OCI-M2 (cell line): Measurements from ENCODE around the gene CACNA2D3.

Source experiments
- DNase-seq: peaks from one replicate; lab custom pipeline; 2025; ENCODE audit not compliant: unreplicated experiment; lab: John Stamatoyannopoulos, UW

The CACNA2D3 gene

DNA sequence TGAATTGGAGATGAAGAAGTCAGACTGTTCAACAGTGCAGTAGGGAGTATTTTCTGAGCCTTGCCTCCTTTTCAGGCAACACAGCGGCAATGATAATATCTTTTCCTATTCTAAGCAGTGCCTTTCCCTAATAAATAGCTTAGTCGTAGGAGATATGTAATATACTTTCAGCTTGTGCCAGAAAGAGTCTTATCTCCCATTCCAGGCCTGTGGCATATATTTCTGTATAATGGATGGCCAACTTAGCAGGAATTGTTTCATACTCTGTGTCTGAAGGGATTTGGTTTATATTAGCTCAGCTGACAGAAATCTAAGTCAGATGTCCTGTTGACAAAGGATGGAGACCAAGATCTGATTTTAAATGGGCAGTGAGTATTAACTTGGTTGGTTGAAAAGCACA is 397.1 kb downstream of the CACNA2D3 start:
- no peak for DNase-seq

DNA sequence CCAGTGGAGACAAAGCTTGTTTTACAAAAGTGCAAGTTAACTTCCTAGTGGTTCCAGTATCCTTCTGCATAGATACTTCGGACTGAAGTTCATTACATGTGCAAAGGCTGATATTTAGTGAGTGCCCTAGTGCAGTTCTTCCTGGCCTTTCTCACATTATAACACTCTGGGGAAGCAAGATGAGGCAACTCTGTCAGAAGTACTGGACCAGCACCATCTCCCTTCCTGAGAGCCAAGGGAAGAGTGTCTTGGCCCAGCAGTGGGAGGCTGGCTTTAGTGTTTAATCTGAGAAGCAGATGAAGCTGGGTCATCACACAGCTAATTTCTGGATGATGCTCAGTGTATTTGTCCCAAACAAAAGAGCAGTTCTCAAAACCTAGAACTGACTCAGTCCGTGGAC is 397.7 kb downstream of the CACNA2D3 start:
- no peak for DNase-seq

DNA sequence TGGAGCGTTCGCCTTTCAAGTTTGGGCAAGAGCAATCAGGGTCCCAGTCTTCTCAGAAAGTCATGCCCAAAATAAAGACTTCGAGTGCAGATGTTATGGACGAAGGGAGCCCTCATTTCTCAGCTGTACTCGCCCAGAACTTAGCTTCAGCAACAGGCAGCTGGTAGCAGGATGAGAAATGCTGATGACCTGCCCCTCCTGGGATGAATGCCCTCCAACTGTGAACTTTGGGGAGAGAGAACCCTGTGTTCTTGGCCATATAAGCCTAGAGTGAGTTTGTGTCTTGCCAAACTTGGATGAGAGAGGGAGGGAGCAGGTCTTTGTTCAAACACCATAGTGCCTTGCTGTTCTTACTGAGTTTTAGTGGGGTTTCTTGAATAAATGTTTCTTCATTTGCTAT is 405.2 kb downstream of the CACNA2D3 start:
- no peak for DNase-seq

- no peak for DNase-seq
Observed at GRCh38 chr3:54527953-54528352, 405.6 kb downstream of the CACNA2D3 start.

DNA sequence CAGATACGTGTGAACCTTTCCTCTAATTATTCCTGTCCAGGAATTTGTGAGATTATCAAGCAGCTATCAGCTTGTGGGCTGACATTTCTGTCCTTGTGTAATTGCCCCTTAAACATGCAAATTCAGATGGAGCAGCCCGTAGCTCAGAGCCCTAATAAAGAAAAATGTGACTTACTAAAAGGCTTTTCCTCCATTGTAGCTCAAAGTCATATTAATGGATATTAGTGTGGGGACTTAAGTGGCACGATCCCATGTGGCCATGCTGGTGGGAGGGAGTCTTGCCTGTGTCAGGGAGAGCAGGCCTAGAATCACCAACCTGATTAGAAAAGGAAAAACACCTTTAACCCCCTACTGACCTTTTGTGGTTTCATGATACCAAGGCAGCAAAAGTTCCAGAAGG is 406.3 kb downstream of the CACNA2D3 start:
- no peak for DNase-seq

DNA sequence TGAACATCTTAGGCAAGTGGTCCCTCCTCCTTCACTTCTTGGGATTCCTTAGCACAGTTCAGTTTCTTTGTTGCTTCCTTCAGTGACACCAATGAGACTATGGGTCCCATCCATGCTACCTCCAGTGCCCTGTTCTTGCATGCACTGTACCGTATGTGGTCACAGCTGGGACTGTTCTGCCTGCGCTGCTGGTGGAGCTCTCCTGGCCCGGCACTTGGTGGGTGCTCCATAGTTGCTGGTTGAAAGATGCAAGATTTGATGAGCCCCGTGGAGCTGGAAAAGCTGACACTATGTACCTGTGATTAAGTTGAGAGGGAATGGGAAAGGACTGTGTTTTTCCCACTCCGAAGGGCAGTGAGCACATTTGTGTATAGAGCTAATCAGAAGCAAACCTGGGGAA is 407.7 kb downstream of the CACNA2D3 start:
- no peak for DNase-seq

- DNase-seq, result no peak
Observed at GRCh38 chr3:54530944-54531343, 408.6 kb downstream of the CACNA2D3 start.

DNA sequence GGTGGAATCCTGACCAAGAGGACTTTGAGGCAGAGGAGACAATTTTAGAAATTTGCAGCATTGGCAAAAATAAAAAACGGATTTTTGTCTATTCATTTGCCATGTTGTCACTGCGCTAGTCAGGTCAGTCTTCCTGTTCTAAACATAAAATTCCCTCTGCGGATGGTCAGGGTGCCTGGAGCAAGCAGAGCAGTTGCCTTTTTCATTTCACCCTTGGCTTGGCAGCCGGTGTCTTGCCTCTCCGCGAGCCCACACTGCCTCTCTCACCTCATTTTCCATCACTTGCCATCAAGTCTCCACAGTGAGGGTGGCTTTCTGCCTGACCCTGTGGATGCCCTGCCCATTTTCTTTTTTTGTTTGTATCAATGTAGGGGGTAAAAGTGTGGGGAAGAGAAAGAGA is 409.4 kb downstream of the CACNA2D3 start:
- DNase-seq, result no peak

DNA sequence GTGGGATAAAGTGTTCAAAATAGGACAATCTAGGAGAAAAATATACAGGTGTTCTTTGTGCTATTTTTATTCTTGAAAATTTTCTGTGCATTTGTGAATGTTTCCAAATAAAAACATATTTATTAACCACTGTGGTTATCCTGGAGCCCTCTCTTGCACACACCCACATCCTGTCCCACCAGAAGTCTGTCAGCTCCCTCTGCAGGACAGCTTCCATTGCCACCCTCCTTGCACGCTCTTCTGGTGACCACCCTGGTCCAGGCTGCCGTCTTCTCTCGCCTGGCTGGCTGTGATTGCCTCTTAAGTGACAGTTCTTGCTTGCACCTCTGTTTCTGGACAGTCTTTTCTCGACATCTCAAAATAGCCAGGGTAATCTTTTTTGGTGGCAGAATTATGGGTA is 411.5 kb downstream of the CACNA2D3 start:
- DNase-seq, result no peak

DNA sequence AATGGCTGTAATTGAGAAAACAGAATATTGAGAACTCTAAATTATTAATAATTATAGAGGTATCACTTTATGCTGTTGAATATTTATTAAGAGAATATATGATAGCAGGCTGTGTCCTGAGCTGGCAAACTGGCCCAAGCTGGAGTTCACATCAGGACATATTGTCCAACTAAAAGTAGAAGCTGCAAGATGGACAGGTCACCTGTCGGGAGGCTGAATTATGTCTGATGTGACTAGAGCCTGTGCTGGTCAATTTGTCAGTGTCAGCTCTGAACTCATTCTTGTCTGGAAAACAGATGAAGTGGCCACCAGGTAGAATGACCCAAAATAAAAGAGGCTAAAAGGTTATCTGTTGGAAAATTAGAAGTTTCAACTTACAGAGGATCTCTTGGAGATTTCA is 413.3 kb downstream of the CACNA2D3 start:
- DNase-seq, result no peak

- no peak for DNase-seq
Observed at GRCh38 chr3:54536450-54536849, 414.1 kb downstream of the CACNA2D3 start.

GRCh38 chr3:54537506-54537905 is 415.2 kb downstream of the CACNA2D3 start:
- DNase-seq, result no peak

DNA sequence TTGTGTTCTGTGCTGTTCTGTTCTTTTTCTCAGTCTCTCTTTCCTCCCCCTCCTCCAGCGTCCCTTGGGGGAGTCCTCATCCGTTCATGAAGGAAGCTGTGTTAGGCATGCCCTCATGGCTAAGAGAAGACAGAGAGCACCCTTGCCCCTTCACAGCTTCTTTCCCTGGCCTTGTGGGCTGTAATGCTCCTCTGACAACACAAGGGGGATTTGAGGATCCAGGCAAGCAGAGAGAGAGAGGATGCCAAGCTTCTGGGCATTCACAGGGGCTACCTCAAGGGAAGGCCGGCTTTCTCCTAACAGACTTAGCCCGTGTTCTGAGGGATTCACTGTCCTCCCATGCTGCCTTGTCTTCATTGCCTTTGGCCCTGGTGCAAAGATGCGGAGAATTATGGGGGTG is 416.0 kb downstream of the CACNA2D3 start:
- DNase-seq, result no peak

- no peak for DNase-seq
Observed at GRCh38 chr3:54541369-54541768, 419.0 kb downstream of the CACNA2D3 start.

GRCh38 chr3:54543446-54543845 is 421.1 kb downstream of the CACNA2D3 start:
- no peak for DNase-seq

GRCh38 chr3:54547051-54547450 is 424.7 kb downstream of the CACNA2D3 start:
- no peak for DNase-seq

DNA sequence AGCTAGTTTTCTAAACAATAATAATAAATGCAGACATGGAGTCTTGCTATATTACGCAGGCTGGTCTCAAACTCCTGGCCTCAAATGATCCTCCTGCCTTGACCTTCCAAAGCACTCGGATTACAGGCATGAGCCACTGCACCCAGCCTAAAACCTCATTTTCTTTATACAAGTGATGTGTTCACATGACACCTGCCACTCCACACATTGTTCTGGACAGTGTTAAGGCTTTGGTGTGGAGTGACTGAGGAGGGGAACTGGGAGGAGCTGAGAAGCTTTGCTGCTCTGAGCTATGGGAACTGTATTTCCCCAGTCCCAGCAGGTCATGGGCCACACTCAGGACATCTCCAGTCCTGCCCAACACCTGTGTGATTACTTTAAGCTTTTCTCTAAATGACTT is 425.5 kb downstream of the CACNA2D3 start:
- DNase-seq, result no peak

DNA sequence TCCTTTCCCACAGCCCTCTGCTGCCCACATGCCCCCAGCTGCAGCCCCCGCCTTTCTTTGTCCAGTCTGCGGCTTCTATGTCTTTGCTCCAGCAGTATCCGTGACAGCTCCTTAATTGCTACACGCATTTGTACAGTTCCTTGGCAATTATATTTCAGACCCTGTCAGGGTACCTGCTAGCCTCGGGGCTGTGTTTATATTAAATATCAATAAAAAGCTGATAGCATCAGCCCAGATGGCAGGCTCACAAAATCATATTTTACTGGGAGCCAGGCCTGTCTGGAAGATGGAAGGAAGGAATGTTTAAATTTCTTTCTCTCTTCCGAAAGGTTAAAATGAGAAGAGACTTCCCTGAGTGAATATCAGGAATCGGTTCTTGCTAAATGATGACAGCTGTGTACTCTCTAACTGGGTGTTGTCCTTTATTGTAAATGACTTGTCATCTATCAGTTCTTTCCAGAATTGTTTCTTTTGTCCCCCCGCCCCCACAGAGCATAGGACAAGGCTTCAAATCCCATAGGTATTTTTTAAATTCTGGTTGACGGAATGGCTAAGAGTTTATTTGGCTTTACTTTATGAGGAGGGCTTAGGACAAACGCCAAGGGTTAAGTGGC is 427.4 kb downstream of the CACNA2D3 start:
- no peak for DNase-seq

DNA sequence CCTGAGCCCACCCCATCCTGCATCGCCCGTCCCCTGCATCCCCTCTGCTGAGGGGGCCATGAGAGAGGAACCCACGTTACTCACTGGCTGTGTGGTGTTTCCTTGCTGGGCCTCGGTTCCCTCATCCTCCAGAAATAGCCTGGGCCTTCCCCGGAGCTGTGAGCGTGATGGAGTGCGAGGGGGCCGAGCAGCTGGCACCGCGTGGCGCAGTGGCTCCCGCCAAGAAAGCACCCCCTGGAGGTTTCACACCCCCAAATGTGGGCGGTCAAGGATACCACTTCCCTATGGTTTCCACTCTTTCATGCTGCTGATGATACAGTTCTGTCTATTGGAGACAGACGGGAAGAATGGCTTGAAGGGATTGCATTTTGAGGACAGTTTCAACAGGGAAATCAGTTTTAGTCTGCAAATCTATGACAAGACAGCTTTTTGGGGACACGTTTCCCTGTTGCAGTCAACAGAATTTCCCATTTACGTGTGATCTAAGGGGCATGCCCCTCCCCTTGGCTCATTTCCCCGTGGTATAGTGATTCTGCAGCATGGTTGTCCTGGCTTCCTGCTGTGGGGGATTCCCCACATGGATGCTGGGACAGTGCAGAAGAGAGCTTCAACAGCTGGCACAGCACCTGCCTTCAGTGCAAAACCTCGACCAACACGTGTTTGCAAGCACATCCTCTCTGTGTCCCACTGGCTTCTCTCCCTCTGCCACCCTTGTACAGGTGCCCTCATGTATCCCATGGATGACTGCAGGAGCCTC is 428.0 kb downstream of the CACNA2D3 start:
- DNase-seq, result no peak

DNA sequence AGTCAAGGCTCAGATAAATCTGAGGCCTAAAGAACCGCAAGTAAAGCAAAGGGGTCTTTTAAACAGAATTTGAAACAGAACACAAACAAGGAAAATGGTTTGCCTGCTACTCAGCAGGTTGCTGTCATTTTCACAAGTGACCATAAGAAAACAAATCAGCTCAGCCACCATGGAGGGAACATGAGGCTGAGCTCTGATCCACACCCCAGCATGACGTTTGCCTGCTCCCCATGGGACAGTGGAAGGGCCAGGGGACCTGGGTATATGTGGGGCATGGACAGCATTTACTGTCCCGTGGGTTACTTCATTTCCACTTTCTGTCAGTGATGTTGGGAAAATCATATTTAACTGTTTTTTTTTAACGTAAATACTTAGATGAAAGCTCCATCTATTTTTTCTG is 434.3 kb downstream of the CACNA2D3 start:
- DNase-seq, result no peak

DNA sequence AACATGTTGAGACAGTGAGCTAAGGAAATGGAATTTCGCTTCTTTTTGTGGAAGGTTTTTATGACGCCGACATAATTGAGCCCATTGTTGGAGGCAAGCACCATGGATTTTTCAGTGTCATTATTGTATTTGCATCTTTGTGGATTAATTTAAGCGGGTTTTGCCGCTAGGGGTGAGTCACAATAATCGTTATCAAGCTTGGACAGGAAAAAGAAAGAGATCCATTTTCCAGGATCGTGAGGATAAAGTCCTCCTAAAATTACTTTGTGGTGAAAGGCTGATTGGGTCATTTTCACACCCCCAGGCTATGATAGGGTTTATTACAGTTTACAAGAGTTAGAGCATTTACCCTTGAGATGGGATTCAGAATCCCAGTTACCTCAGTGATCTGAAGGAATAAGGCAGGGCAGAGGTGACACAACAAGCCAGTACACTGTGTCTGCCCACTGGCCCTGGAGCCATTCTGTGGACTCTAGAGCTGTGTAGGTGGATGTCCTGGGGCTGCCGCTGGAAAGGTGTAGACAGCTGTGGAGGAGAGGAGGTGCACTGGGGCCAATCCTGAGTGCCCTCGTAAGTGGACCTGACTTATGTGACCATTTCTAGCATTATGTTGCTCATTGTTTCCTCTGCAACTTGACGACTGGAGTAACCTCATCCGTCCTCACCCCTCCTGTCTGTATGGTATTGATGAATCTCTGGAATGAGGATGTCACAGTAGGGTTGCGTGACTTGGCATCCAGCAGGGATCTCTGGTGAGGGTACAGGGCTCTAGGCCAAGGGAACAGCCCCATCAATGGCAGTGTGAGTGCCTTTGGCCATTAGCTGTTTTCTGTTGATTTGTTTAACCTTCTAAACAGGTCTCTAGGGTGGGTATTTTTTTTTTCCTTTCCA is 435.4 kb downstream of the CACNA2D3 start:
- DNase-seq, result no peak
